Tibial nerve (tissue), 4 donors: ENCODE results near the gene TMEM131L. TPM values are rescaled to one million over a fixed set of nuclear protein-coding genes. Genes with fewer than 3 reads are reported as not detected.
A peak's percentile ranks its signal among the peaks of the same experiment; 100 is the strongest.

ENCODE experiments used
- DNase-seq, 2 donors: peaks; one replicate each; pipeline ENCODE4 v3.0.0-alpha.2; 2019; ENCODE audit warnings: low spot score in 2 of 2
- H3K27ac ChIP-seq, 4 donors: fragments of 200-600 bp; sonication (generic) in 3 of 4; one replicate each; pipeline ENCODE4 v1.5.1; 2017 to 2019; ENCODE audit warnings: mild to moderate bottlenecking in 1 of 4
- H3K27me3 ChIP-seq, 2 donors: fragments of 200-600 bp; sonication (generic) in 1 of 2; one replicate each; pipeline versions ENCODE4 v1.5.1 to v1.6.0; 2017 to 2019
- H3K36me3 ChIP-seq, 3 donors: fragments of 200-600 bp; sonication (generic); one replicate each; pipeline ENCODE4 v1.5.1; 2018 to 2019
- H3K4me1 ChIP-seq, 4 donors: fragments of 200-600 bp; sonication (generic) in 3 of 4; one replicate each; pipeline ENCODE4 v1.5.1; 2017 to 2019
- H3K4me3 ChIP-seq, 4 donors: fragments of 200-600 bp; sonication (generic) in 3 of 4; one replicate each; pipeline ENCODE4 v1.5.1; 2017 to 2019; ENCODE audit warnings: mild to moderate bottlenecking in 1 of 4, moderate library complexity in 1 of 4
- H3K9me3 ChIP-seq, 4 donors: fragments of 200-600 bp; sonication (generic) in 3 of 4; one replicate each; pipeline ENCODE4 v1.5.1; 2017 to 2019
- EP300 ChIP-seq, 2 donors: sonication (generic); formaldehyde crosslinking; IDR thresholded peaks; one replicate each; pipeline ENCODE4 v1.6.1; 2017; ENCODE audit warnings: antibody characterized with exemption in 2 of 2, mild to moderate bottlenecking in 1 of 2
- POLR2A ChIP-seq, 2 donors: fragments of 450-650 bp; IDR thresholded peaks; one replicate each; pipeline ENCODE4 v1.6.1; 2017; ENCODE audit warnings: antibody characterized with exemption in 2 of 2, mild to moderate bottlenecking in 2 of 2, moderate library complexity in 2 of 2
- WGBS, 2 donors: methylation state at CpG; one replicate each; pipeline ENCODE4 v1.1.5; 2018; 5-methylcytosine and 5-hydroxymethylcytosine counted together
- total RNA-seq, 4 donors: library from RNA; depleted of rRNA; stranded (reverse); fragments of >200 nt; gene quantifications; one replicate each; pipeline ENCODE4 v1.1.0, GENCODE V29; 2016
- TF ChIP-seq, protein P1 (sequence below), 5 experiments: fragments of 200-600 bp in 3 of 5; fragments of 450-650 bp in 2 of 5; sonication (generic) in 3 of 5; IDR thresholded peaks; one replicate each; pipeline ENCODE4 v1.5.1; 2016 to 2019; ENCODE audit warnings: antibody characterized with exemption in 5 of 5, mild to moderate bottlenecking in 3 of 5, moderate library complexity in 2 of 5

TMEM131L gene
- total RNA-seq, 4 donors from 2014 or later, result 8.7 to 19.9 (median 12.1) TPM

DNA sequence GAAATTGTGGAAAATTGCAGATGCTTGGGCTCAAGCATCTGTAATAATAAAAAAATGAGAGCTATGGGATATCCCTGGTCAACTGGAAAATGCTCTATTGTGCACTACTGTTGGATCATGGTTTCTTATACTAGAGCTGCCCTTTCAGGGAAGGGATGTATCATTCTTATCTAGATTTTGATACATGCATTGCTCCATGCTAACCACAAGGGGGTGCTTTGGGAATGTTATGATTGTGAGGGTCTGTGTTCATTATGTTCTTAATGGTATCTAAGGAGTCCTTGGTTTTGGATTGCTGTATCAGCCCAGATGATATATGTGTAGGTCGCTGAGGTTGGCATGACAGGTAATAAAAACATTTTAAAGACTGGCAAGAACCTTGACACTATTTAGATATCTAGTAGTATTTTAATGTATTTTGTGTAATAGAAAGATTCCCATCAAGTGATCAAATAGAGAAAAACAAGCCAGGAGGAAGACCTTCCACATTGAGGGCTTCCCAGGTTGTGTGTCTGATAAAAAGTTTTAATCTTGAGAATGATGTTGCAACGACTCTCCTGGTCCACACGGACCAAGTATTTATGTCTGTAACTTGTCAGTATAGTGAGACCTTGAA is 168.7 kb downstream of the TMEM131L start:
- Histone ChIP-seq H3K36me3 (peaks cover 0 to 79% (median 4%) of the 10 kb centered on the region in 3 donors), H3K9me3 (no peaks in the 10 kb centered on the region), H3K27ac (no peak overlapping the region), H3K4me1 (no peaks in the 10 kb centered on the region), H3K27me3 (no peaks in the 10 kb centered on the region), H3K4me3 (no peak overlapping the region)
- WGBS, 2 donors, result 89 to 91% methylated on average over 3 of the region's 3 CpGs
- TF ChIP-seq EP300 (IDR thresholded peaks at IDR 0.05) (no peak), POLR2A (IDR thresholded peaks at IDR 0.05) (no peak)
- TF ChIP-seq, protein P1, sequence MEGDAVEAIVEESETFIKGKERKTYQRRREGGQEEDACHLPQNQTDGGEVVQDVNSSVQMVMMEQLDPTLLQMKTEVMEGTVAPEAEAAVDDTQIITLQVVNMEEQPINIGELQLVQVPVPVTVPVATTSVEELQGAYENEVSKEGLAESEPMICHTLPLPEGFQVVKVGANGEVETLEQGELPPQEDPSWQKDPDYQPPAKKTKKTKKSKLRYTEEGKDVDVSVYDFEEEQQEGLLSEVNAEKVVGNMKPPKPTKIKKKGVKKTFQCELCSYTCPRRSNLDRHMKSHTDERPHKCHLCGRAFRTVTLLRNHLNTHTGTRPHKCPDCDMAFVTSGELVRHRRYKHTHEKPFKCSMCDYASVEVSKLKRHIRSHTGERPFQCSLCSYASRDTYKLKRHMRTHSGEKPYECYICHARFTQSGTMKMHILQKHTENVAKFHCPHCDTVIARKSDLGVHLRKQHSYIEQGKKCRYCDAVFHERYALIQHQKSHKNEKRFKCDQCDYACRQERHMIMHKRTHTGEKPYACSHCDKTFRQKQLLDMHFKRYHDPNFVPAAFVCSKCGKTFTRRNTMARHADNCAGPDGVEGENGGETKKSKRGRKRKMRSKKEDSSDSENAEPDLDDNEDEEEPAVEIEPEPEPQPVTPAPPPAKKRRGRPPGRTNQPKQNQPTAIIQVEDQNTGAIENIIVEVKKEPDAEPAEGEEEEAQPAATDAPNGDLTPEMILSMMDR (IDR thresholded peaks at IDR 0.05), result peak; percentile 32 to 59 (median 43)
- no peak for DNase-seq

DNA sequence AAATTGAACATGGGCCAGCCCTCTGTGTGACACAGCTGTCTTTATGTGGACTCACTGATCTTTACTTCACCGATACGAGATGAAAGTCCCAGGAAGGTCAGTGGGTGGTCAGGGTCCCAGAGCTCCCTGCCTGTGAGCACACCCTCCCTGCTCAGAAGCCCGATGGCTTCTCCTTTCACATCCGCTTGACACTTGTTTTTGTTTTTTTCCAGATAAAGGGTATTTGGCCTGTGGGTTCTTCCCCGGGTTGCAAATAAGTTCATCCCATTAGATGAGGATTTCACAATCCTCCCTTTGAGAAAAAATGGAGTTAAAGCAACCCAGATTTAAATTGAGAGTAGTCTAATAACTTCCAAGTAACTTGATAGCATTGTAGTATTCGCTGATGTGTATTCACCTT is 169.7 kb downstream of the TMEM131L start:
- H3K4me1 ChIP-seq, result no peaks in the 10 kb centered on the region
- H3K27ac ChIP-seq, result no peak overlapping the region
- H3K36me3 ChIP-seq, result peaks cover 0 to 69% (median 4%) of the 10 kb centered on the region in 3 donors
- H3K9me3 ChIP-seq, result no peaks in the 10 kb centered on the region
- H3K4me3 ChIP-seq, result no peak overlapping the region
- TF ChIP-seq EP300 (IDR thresholded peaks at IDR 0.05) (no peak), POLR2A (IDR thresholded peaks at IDR 0.05) (no peak)
- TF ChIP-seq, protein P1 (IDR thresholded peaks at IDR 0.05), result no peak
- WGBS, 2 donors, result 47 to 66% methylated on average over 6 of the region's 6 CpGs
- no peaks in the 10 kb centered on the region for H3K27me3 ChIP-seq
- DNase-seq, result no peak

DNA sequence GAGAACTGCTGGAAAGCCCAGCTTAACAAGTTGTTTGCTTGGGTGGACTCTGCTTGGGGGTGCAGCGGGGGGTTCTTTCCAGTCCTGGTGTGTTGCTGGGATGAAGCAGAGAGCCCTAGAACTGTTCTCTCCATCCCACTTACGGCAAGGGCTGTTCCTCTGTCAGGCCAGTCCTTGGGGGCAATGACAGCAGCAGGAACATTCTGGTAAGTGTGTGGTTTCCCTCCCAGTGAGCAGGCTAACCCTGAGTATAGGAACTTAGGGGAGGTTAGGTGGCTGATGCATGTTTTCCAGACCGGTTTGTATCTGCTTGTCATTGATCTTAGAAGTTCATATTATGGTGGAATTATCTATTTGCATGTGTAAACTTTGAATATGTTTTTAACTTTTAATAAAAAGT is 171.0 kb downstream of the TMEM131L start:
- WGBS, 2 donors, result 90 to 96% methylated on average over 3 of the region's 3 CpGs
- peaks cover 0 to 56% (median 4%) of the 10 kb centered on the region in 3 donors for H3K36me3 ChIP-seq

DNA sequence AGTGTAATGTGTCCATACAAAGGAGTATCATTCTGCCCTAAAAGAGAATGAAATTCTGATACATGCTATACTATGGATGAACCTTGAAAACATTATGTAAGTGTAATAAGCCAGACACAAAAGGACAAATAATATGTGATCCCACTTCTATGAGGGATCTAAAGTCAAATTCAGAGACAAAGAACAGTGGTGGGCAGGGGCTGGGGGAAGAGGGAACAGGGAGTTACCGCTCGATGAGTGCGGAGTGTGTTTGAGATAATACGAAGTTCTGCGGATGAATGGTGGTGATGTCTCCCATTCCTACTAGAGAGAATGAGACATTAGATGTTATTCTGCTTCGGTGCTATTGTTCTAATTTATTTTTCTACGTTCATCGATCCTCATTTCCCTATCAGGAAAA is 171.9 kb downstream of the TMEM131L start:
- Histone ChIP-seq H3K27me3 (no peaks in the 10 kb centered on the region), H3K27ac (no peak overlapping the region), H3K4me3 (no peak overlapping the region), H3K36me3 (peaks cover 0 to 48% (median 0%) of the 10 kb centered on the region in 3 donors), H3K4me1 (no peaks in the 10 kb centered on the region), H3K9me3 (no peaks in the 10 kb centered on the region)
- TF ChIP-seq, protein P1 (IDR thresholded peaks at IDR 0.05), result no peak
- no peak for TF ChIP-seq EP300 (IDR thresholded peaks at IDR 0.05)
- no peak for TF ChIP-seq POLR2A (IDR thresholded peaks at IDR 0.05)
- no peak for DNase-seq
- 89 to 94% methylated on average over 8 of the region's 8 CpGs for WGBS, 2 donors

More for the DNA sequence above, 171.0 kb downstream of the TMEM131L start:
- no peaks in the 10 kb centered on the region for H3K4me1 ChIP-seq
- no peak overlapping the region for H3K27ac ChIP-seq
- DNase-seq, result no peak
- no peaks in the 10 kb centered on the region for H3K9me3 ChIP-seq
- TF ChIP-seq, protein P1 (IDR thresholded peaks at IDR 0.05), result no peak
- TF ChIP-seq POLR2A (IDR thresholded peaks at IDR 0.05), result no peak
- TF ChIP-seq EP300 (IDR thresholded peaks at IDR 0.05), result no peak
- H3K4me3 ChIP-seq, result no peak overlapping the region
- H3K27me3 ChIP-seq, result no peaks in the 10 kb centered on the region

DNA sequence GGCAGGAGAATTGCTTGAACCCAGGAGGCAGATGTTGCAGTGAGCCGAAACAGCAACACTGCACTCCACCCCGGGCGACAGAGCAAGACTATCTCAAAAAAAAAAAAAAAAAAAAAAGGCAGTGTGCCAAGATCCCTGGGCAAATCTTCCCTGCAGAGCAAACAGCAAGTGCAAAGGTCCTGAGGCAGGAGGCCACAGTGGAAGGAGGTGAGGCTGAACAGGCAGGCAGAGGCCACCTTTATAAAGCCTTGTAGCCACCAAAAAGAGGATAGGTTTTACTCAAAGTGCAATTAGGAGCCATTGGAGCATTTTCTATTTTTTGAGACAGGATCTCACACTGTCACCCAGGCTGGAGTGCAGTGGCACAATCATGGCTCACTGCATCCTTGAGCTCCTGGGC is 172.8 kb downstream of the TMEM131L start:
- H3K27ac ChIP-seq, result no peak overlapping the region
- no peaks in the 10 kb centered on the region for H3K9me3 ChIP-seq
- no peaks in the 10 kb centered on the region for H3K27me3 ChIP-seq
- H3K4me1 ChIP-seq, result no peaks in the 10 kb centered on the region
- 84 to 95% methylated on average over 3 of the region's 3 CpGs for WGBS, 2 donors
- H3K4me3 ChIP-seq, result no peak overlapping the region
- peaks cover 0 to 38% (median 0%) of the 10 kb centered on the region in 3 donors for H3K36me3 ChIP-seq
- no peak for TF ChIP-seq POLR2A (IDR thresholded peaks at IDR 0.05)
- no peak for TF ChIP-seq EP300 (IDR thresholded peaks at IDR 0.05)
- TF ChIP-seq, protein P1 (IDR thresholded peaks at IDR 0.05), result no peak
- no peak for DNase-seq
